ENCODE measurements around the gene CATSPERZ. TPM values are rescaled to one million over a fixed set of nuclear protein-coding genes. Genes with fewer than 3 reads are reported as not detected.

Gene CATSPERZ
- total and polyA plus RNA-seq, 2 of the 13 experiments (the other 11 are each of a cell fraction or from before 2014, with no cell fraction given) = 0.22 to 0.48 TPM

GRCh38 chr11:64317961-64318765 is 18.0 kb downstream of the CATSPERZ start, which contains the start of gene PRDX5 (continued):
- TF ChIP-seq ZNF841 (CRISPR knock-in tag; IDR thresholded peaks at IDR 0.05; ENCODE audit: borderline replicate concordance) (no peak), ZNF205 (CRISPR knock-in tag; IDR thresholded peaks at IDR 0.05) (no peak), RBM39 (IDR thresholded peaks at IDR 0.05; ENCODE audit: low read depth, low read length, poor library complexity, severe bottlenecking) (no peak), POLR2AphosphoS5 (IDR thresholded peaks at IDR 0.05; ENCODE audit: low read depth, low read length) (peak; percentile 78), ZNF24 (IDR thresholded peaks at IDR 0.05) (no peak), SOX6 (IDR thresholded peaks at IDR 0.05) (no peak), SOX6 (CRISPR knock-in tag; IDR thresholded peaks at IDR 0.05) (no peak; the same call in 1 of the 2 replicates), ZNF652 (CRISPR knock-in tag; IDR thresholded peaks at IDR 0.05; ENCODE audit: borderline replicate concordance, low read depth) (no peak), STAT6 (CRISPR knock-in tag; IDR thresholded peaks at IDR 0.05; ENCODE audit: borderline replicate concordance) (no peak; the same call in 1 of the 2 replicates), RFX5 (IDR thresholded peaks at IDR 0.05; ENCODE audit: low read depth, low read length) (peak; percentile 35; the same call in 1 of the 2 replicates), RXRA (CRISPR knock-in tag; IDR thresholded peaks at IDR 0.05) (peak; percentile 36; the same call in 1 of the 2 replicates), ZNF333 (CRISPR knock-in tag; IDR thresholded peaks at IDR 0.05; ENCODE audit: borderline replicate concordance) (no peak), ZNF225 (CRISPR knock-in tag; IDR thresholded peaks at IDR 0.05) (no peak), ATM (IDR thresholded peaks at IDR 0.05; ENCODE audit: borderline replicate concordance) (no peak), ETV5 (CRISPR knock-in tag; IDR thresholded peaks at IDR 0.05; ENCODE audit: borderline replicate concordance) (peak; percentile 34), KDM2A (CRISPR knock-in tag; IDR thresholded peaks at IDR 0.05; ENCODE audit: borderline replicate concordance, low read depth) (no peak), ZNF234 (CRISPR knock-in tag; conservative IDR thresholded peaks at IDR 0.05) (no peak; the same call in 1 of the 2 replicates)
- TF ChIP-seq, protein P1, sequence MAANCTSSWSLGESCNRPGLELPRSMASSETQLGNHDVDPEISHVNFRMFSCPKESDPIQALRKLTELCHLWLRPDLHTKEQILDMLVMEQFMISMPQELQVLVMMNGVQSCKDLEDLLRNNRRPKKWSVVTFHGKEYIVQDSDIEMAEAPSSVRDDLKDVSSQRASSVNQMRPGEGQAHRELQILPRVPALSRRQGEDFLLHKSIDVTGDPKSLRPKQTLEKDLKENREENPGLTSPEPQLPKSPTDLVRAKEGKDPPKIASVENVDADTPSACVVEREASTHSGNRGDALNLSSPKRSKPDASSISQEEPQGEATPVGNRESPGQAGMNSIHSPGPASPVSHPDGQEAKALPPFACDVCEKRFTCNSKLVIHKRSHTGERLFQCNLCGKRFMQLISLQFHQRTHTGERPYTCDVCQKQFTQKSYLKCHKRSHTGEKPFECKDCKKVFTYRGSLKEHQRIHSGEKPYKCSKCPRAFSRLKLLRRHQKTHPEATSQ (CRISPR knock-in tag; IDR thresholded peaks at IDR 0.05; ENCODE audit: borderline replicate concordance) = no peak
- TF ChIP-seq, protein P2, sequence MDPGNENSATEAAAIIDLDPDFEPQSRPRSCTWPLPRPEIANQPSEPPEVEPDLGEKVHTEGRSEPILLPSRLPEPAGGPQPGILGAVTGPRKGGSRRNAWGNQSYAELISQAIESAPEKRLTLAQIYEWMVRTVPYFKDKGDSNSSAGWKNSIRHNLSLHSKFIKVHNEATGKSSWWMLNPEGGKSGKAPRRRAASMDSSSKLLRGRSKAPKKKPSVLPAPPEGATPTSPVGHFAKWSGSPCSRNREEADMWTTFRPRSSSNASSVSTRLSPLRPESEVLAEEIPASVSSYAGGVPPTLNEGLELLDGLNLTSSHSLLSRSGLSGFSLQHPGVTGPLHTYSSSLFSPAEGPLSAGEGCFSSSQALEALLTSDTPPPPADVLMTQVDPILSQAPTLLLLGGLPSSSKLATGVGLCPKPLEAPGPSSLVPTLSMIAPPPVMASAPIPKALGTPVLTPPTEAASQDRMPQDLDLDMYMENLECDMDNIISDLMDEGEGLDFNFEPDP (CRISPR knock-in tag; conservative IDR thresholded peaks at IDR 0.05) = no peak
- TF ChIP-seq, protein P3, sequence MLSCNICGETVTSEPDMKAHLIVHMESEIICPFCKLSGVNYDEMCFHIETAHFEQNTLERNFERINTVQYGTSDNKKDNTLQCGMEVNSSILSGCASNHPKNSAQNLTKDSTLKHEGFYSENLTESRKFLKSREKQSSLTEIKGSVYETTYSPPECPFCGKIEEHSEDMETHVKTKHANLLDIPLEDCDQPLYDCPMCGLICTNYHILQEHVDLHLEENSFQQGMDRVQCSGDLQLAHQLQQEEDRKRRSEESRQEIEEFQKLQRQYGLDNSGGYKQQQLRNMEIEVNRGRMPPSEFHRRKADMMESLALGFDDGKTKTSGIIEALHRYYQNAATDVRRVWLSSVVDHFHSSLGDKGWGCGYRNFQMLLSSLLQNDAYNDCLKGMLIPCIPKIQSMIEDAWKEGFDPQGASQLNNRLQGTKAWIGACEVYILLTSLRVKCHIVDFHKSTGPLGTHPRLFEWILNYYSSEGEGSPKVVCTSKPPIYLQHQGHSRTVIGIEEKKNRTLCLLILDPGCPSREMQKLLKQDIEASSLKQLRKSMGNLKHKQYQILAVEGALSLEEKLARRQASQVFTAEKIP (CRISPR knock-in tag; IDR thresholded peaks at IDR 0.05; ENCODE audit: borderline replicate concordance) = no peak
- TF ChIP-seq, protein P4, sequence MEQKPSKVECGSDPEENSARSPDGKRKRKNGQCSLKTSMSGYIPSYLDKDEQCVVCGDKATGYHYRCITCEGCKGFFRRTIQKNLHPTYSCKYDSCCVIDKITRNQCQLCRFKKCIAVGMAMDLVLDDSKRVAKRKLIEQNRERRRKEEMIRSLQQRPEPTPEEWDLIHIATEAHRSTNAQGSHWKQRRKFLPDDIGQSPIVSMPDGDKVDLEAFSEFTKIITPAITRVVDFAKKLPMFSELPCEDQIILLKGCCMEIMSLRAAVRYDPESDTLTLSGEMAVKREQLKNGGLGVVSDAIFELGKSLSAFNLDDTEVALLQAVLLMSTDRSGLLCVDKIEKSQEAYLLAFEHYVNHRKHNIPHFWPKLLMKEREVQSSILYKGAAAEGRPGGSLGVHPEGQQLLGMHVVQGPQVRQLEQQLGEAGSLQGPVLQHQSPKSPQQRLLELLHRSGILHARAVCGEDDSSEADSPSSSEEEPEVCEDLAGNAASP (CRISPR knock-in tag; IDR thresholded peaks at IDR 0.05; ENCODE audit: borderline replicate concordance) = peak; percentile 55

Data from HepG2 (cell line).